ENCODE data around the gene OLFML2A. TPM values are rescaled to one million over a fixed set of nuclear protein-coding genes. Genes with fewer than 3 reads are reported as not detected.

Gene OLFML2A
- total and polyA plus RNA-seq, 12 donors: 1.7 to 21.4 (median 7.3) TPM

DNA sequence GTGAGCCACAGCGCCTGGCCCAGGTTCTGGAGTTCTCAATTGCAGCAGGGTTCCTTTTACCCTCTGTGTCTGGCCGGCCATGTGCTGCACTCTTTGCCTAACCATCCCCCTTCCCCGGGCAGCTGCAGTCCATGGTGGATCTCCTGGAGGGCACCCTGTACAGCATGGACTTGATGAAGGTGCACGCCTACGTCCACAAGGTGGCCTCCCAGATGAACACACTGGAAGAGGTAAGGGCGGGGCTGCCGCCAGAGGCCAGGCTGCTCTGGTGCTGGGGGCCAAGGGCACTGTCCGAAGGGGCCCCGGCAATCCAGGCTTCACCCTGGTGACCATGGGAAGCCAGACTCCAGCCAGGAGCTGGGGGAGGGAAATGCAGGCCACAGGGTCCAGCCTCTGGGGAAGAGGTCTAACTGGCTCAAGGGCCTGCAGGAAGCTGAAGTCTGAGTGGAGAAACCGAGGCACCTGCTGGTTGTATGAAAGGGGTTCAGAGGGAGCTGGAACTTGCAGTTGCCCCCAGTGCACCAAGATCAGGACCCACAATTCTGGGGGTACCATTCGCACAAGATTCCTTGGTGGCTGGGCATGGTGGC lies 18.1 kb downstream of the OLFML2A start:
- 82 to 95% (median 86%) methylated on average over 7 to 11 of the region's 11 CpGs for WGBS, 4 donors
- H3K4me1 ChIP-seq (replicated peaks in 1 of 2): peaks cover 0 to 9% of the 10 kb centered on the region in 2 donors
- no peaks in the 10 kb centered on the region for H3K36me3 ChIP-seq (replicated peaks in 1 of 2)

DNA sequence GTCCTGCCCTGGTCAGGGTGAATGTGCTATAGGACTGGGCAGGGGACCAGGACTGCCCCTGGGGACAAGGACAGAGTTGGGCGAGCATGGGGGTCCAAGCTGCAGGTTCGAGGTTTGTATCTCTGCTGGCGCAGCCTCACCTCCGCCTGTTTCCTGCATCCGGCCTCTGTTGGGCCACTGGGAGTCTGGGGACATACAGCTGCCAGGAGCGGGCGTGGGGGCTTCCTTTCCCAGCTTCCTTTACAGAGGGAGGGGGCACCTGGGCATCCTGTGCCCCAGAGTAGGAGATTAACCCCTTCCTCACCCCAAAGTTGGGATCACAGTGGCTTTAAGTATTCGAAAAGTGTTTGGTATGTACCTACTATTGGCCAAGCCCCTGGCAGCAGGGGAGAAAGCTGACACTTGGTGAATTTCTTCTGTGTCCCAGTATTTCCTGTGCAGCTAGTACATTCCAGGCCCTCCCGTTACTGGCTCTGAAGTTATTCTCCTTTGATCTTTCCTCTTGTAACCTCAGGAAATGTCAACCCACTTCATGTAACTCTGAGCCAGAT lies 19.0 kb downstream of the OLFML2A start:
- 56 to 79% (median 66%) methylated on average over 6 to 9 of the region's 9 CpGs for WGBS, 4 donors
- TF ChIP-seq, protein P1, sequence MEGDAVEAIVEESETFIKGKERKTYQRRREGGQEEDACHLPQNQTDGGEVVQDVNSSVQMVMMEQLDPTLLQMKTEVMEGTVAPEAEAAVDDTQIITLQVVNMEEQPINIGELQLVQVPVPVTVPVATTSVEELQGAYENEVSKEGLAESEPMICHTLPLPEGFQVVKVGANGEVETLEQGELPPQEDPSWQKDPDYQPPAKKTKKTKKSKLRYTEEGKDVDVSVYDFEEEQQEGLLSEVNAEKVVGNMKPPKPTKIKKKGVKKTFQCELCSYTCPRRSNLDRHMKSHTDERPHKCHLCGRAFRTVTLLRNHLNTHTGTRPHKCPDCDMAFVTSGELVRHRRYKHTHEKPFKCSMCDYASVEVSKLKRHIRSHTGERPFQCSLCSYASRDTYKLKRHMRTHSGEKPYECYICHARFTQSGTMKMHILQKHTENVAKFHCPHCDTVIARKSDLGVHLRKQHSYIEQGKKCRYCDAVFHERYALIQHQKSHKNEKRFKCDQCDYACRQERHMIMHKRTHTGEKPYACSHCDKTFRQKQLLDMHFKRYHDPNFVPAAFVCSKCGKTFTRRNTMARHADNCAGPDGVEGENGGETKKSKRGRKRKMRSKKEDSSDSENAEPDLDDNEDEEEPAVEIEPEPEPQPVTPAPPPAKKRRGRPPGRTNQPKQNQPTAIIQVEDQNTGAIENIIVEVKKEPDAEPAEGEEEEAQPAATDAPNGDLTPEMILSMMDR (IDR thresholded peaks at IDR 0.05): no peak
- no peak for TF ChIP-seq POLR2A (IDR thresholded peaks at IDR 0.05)
- Histone ChIP-seq H3K9me3 (replicated peaks in 1 of 3) (no peaks in the 10 kb centered on the region), H3K27me3 (no peaks in the 10 kb centered on the region), H3K4me3 (no peak overlapping the region), H3K27ac (peak overlapping the region in 1 of 5 donors; percentile 87), H3K4me1 (replicated peaks in 1 of 2) (peaks cover 0 to 9% of the 10 kb centered on the region in 2 donors), H3K36me3 (replicated peaks in 1 of 2) (no peaks in the 10 kb centered on the region)
- DNase-seq: peak in 2 of 7 donors; percentile 51 to 59
- intact Hi-C loops (cut with DNase I): no loop called here

More for the DNA sequence above, 18.1 kb downstream of the OLFML2A start:
- Histone ChIP-seq H3K27ac (peak overlapping the region in 1 of 5 donors; percentile 87), H3K9me3 (replicated peaks in 1 of 3) (no peaks in the 10 kb centered on the region), H3K4me3 (no peak overlapping the region), H3K27me3 (no peaks in the 10 kb centered on the region)
- no peak for DNase-seq
- intact Hi-C loops (cut with DNase I): no loop called here
- TF ChIP-seq, protein P1 (IDR thresholded peaks at IDR 0.05): no peak
- TF ChIP-seq POLR2A (IDR thresholded peaks at IDR 0.05): no peak

DNA sequence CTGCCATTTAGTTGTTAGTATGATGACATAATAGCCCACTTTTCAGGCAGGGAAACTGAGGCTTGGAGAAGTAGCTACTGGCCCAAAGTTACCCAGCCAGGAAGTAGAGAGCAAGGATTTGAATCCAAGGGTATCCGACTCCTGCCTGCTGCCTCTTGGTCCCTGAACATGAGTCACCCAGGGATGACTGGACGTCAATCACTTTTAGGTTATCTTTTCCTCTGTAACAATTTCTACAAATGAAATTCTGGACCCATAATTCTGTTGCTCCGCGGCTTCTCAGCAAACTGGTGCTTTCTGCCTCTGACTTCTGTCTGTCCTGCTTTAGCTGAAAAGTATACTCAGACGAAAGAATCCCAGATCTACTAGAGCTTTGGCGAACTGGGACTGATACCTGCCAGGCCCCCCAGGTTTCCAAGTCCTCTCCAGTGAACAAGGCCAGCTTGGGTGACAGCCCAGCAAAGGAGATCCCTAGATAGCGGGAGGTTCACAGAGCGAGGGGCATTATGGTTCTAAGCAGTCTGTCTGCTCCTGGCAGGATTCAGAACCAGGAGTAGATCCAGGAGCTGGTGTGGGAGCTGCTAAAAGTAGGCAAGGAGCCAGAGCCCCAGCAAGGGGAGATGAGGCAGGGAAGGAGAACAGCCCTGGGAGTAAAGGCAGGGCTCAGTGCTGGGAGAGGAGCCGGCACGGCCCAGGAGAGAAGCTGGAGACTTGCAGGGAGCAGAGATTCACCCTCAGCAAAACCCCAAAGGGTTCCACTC lies 20.6 kb downstream of the OLFML2A start:
- Histone ChIP-seq H3K9me3 (replicated peaks in 1 of 3) (no peaks in the 10 kb centered on the region), H3K36me3 (replicated peaks in 1 of 2) (no peaks in the 10 kb centered on the region), H3K4me3 (no peak overlapping the region), H3K27me3 (no peaks in the 10 kb centered on the region), H3K4me1 (replicated peaks in 1 of 2) (peaks cover 0 to 9% of the 10 kb centered on the region in 2 donors), H3K27ac (peak overlapping the region in 1 of 5 donors; percentile 87)
- peak in 1 of 7 donors; percentile 41 for DNase-seq
- intact Hi-C loops (cut with DNase I): no loop called here
- 45 to 67% (median 63%) methylated on average over 9 to 10 of the region's 10 CpGs for WGBS, 4 donors
- TF ChIP-seq, protein P1 (IDR thresholded peaks at IDR 0.05): no peak
- TF ChIP-seq POLR2A (IDR thresholded peaks at IDR 0.05): no peak

DNA sequence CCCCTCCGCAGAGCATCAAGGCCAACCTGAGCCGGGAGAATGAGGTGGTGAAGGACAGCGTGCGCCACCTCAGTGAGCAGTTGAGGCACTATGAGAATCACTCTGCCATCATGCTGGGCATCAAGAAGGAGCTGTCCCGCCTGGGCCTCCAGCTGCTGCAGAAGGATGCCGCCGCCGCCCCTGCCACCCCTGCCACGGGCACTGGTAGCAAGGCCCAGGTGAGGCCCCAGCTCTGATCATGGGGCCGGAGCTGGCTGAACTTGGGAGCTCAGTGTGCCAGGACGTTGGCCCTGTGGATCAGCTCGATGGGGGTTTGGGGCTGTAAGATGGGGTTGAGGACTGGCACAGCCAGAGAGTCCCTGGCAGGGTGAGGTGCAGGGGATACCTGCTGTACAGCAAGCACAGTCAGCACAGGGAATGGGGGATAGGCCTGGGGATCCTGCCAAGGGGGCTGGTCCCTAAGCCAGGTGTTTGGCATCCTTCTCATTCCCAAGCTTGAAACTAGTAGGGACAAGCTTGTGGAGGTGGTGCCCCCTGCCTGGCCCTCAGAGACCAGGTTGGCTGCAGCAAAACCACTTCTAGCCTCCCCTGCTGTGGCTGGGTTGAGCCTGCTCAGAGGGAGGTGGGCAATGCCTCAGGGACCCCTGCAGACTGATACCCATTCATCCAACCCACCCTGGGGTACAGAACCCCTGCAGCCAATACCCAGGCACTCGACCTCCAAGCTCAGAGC lies 22.5 kb downstream of the OLFML2A start:
- Histone ChIP-seq H3K4me3 (no peak overlapping the region), H3K27me3 (no peaks in the 10 kb centered on the region), H3K4me1 (replicated peaks in 1 of 2) (no peaks in the 10 kb centered on the region), H3K9me3 (replicated peaks in 1 of 3) (no peaks in the 10 kb centered on the region), H3K36me3 (replicated peaks in 1 of 2) (no peaks in the 10 kb centered on the region), H3K27ac (peak overlapping the region in 1 of 5 donors; percentile 31)
- intact Hi-C loops (cut with DNase I): no loop called here
- no peak for DNase-seq
- WGBS, 4 donors: 70 to 82% (median 78%) methylated on average over 6 to 13 of the region's 13 CpGs
- TF ChIP-seq, protein P1 (IDR thresholded peaks at IDR 0.05): no peak
- no peak for TF ChIP-seq POLR2A (IDR thresholded peaks at IDR 0.05)
